ENCODE results near the gene CCDC149. TPM values are rescaled to one million over a fixed set of nuclear protein-coding genes. Genes with fewer than 3 reads are reported as not detected.

Gene CCDC149
- total RNA-seq, 1 donor from 2014 or later: 5.7 TPM

- H3K4me1 ChIP-seq (ENCODE audit: control insufficient read depth in 3 of 3, insufficient read depth in 3 of 3, low read length in 3 of 3): peaks cover 15 to 20% (median 18%) of the 10 kb centered on the region in 3 donors
- peak overlapping the region; percentile 71 for H3K27ac ChIP-seq (ENCODE audit: low read depth, low read length)
- no peaks in the 10 kb centered on the region for H3K36me3 ChIP-seq (ENCODE audit: control insufficient read depth in 3 of 3, insufficient read depth in 3 of 3, low read length in 3 of 3)
- H3K27me3 ChIP-seq (ENCODE audit: control insufficient read depth in 3 of 3, insufficient read depth in 3 of 3, low read length in 3 of 3): peaks cover 0 to 2% (median 0%) of the 10 kb centered on the region in 3 donors
- peak overlapping the region in 1 of 3 donors; percentile 0 for H3K4me3 ChIP-seq (ENCODE audit: low read length in 3 of 3)
- no peaks in the 10 kb centered on the region for H3K9me3 ChIP-seq (ENCODE audit: control insufficient read depth in 3 of 3, low read length in 3 of 3)
- no peak overlapping the region for H3K9ac ChIP-seq (ENCODE audit: low read depth in 1 of 3, low read length in 3 of 3)
These were observed 119.4 kb downstream of the CCDC149 start for GRCh38 chr4:24793219-24794005.

GRCh38 chr4:24792552-24792951 lies 120.3 kb downstream of the CCDC149 start:
- Histone ChIP-seq H3K9ac (ENCODE audit: low read depth in 1 of 3, low read length in 3 of 3) (no peak overlapping the region), H3K9me3 (ENCODE audit: control insufficient read depth in 3 of 3, low read length in 3 of 3) (no peaks in the 10 kb centered on the region), H3K27ac (ENCODE audit: low read depth, low read length) (no peak overlapping the region), H3K4me3 (ENCODE audit: low read length in 3 of 3) (no peak overlapping the region), H3K27me3 (ENCODE audit: control insufficient read depth in 3 of 3, insufficient read depth in 3 of 3, low read length in 3 of 3) (no peaks in the 10 kb centered on the region), H3K4me1 (ENCODE audit: control insufficient read depth in 3 of 3, insufficient read depth in 3 of 3, low read length in 3 of 3) (peaks cover 15 to 20% (median 18%) of the 10 kb centered on the region in 3 donors), H3K36me3 (ENCODE audit: control insufficient read depth in 3 of 3, insufficient read depth in 3 of 3, low read length in 3 of 3) (no peaks in the 10 kb centered on the region)

- Histone ChIP-seq H3K36me3 (ENCODE audit: control insufficient read depth in 3 of 3, insufficient read depth in 3 of 3, low read length in 3 of 3) (no peaks in the 10 kb centered on the region), H3K9me3 (ENCODE audit: control insufficient read depth in 3 of 3, low read length in 3 of 3) (no peaks in the 10 kb centered on the region), H3K4me3 (ENCODE audit: low read length in 3 of 3) (no peak overlapping the region), H3K9ac (ENCODE audit: low read depth in 1 of 3, low read length in 3 of 3) (no peak overlapping the region), H3K27ac (ENCODE audit: low read depth, low read length) (no peak overlapping the region), H3K4me1 (ENCODE audit: control insufficient read depth in 3 of 3, insufficient read depth in 3 of 3, low read length in 3 of 3) (peaks cover 15 to 19% (median 18%) of the 10 kb centered on the region in 3 donors), H3K27me3 (ENCODE audit: control insufficient read depth in 3 of 3, insufficient read depth in 3 of 3, low read length in 3 of 3) (no peaks in the 10 kb centered on the region)
These were observed 121.8 kb downstream of the CCDC149 start for GRCh38 chr4:24791043-24791442.

DNA sequence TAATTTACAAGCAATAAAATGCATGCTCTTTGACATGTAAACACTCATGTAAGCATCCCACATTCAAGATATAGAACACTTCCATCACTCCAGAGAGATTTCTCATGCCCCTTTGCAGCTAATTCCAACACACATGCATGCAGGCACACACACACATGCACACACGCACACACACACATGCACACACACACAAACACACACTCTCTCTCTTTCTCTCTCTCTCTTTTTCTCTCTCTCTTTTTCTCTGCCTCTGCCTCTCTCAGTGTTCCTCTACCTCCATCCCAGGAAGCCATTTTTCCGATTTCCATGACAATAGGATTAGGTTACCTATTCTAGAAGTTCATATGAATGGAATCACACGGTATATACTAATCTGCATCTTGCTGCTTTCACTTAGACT lies 129.3 kb downstream of the CCDC149 start:
- H3K27me3 ChIP-seq (ENCODE audit: control insufficient read depth in 3 of 3, insufficient read depth in 3 of 3, low read length in 3 of 3): no peaks in the 10 kb centered on the region
- H3K4me3 ChIP-seq (ENCODE audit: low read length in 3 of 3): no peak overlapping the region
- no peak overlapping the region for H3K9ac ChIP-seq (ENCODE audit: low read depth in 1 of 3, low read length in 3 of 3)
- H3K9me3 ChIP-seq (ENCODE audit: control insufficient read depth in 3 of 3, low read length in 3 of 3): no peaks in the 10 kb centered on the region
- no peaks in the 10 kb centered on the region for H3K36me3 ChIP-seq (ENCODE audit: control insufficient read depth in 3 of 3, insufficient read depth in 3 of 3, low read length in 3 of 3)
- peaks cover 9 to 18% (median 11%) of the 10 kb centered on the region in 3 donors for H3K4me1 ChIP-seq (ENCODE audit: control insufficient read depth in 3 of 3, insufficient read depth in 3 of 3, low read length in 3 of 3)
- H3K27ac ChIP-seq (ENCODE audit: low read depth, low read length): no peak overlapping the region

- peak overlapping the region; percentile 39 for H3K27ac ChIP-seq (ENCODE audit: low read depth, low read length)
These were observed 130.7 kb downstream of the CCDC149 start for GRCh38 chr4:24781999-24782745.

DNA sequence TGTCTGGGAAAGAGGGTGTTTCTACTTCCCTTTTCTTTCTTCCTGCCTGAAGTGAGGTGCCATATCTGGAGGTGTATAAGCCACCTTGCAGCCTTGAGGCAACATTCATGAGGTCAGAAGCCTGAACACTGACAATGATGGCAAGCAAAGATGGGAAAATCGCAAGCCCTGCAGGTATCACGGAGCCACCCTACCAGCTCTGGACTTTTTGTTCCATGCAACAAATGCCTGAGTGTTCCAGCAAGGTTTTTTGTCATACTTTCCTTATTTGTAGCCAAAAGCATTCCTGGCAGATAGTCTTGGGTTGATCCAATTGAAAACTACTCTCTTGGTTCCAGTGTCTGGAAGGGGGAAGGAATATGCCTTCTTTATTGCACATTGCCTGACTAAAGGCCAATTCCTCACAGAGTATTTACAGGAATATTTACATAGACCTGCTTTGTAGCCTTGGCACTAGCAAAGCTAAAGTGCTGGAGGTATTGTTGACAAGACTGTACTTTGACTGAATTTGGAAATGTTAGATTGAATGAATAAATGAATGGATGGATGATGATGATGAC lies 131.8 kb downstream of the CCDC149 start:
- Histone ChIP-seq H3K4me1 (ENCODE audit: control insufficient read depth in 3 of 3, insufficient read depth in 3 of 3, low read length in 3 of 3) (peaks cover 11 to 18% (median 14%) of the 10 kb centered on the region in 3 donors), H3K27me3 (ENCODE audit: control insufficient read depth in 3 of 3, insufficient read depth in 3 of 3, low read length in 3 of 3) (no peaks in the 10 kb centered on the region), H3K9ac (ENCODE audit: low read depth in 1 of 3, low read length in 3 of 3) (no peak overlapping the region), H3K9me3 (ENCODE audit: control insufficient read depth in 3 of 3, low read length in 3 of 3) (no peaks in the 10 kb centered on the region), H3K36me3 (ENCODE audit: control insufficient read depth in 3 of 3, insufficient read depth in 3 of 3, low read length in 3 of 3) (no peaks in the 10 kb centered on the region), H3K27ac (ENCODE audit: low read depth, low read length) (no peak overlapping the region), H3K4me3 (ENCODE audit: low read length in 3 of 3) (no peak overlapping the region)

More at GRCh38 chr4:24781999-24782745, 130.7 kb downstream of the CCDC149 start:
- Histone ChIP-seq H3K9ac (ENCODE audit: low read depth in 1 of 3, low read length in 3 of 3) (no peak overlapping the region), H3K27me3 (ENCODE audit: control insufficient read depth in 3 of 3, insufficient read depth in 3 of 3, low read length in 3 of 3) (no peaks in the 10 kb centered on the region), H3K36me3 (ENCODE audit: control insufficient read depth in 3 of 3, insufficient read depth in 3 of 3, low read length in 3 of 3) (no peaks in the 10 kb centered on the region), H3K4me1 (ENCODE audit: control insufficient read depth in 3 of 3, insufficient read depth in 3 of 3, low read length in 3 of 3) (peaks cover 11 to 18% (median 14%) of the 10 kb centered on the region in 3 donors), H3K4me3 (ENCODE audit: low read length in 3 of 3) (peak overlapping the region in 1 of 3 donors; percentile 12), H3K9me3 (ENCODE audit: control insufficient read depth in 3 of 3, low read length in 3 of 3) (no peaks in the 10 kb centered on the region)

GRCh38 chr4:24778464-24779225 lies 134.2 kb downstream of the CCDC149 start:
- no peaks in the 10 kb centered on the region for H3K27me3 ChIP-seq (ENCODE audit: control insufficient read depth in 3 of 3, insufficient read depth in 3 of 3, low read length in 3 of 3)
- no peak overlapping the region for H3K27ac ChIP-seq (ENCODE audit: low read depth, low read length)
- H3K4me1 ChIP-seq (ENCODE audit: control insufficient read depth in 3 of 3, insufficient read depth in 3 of 3, low read length in 3 of 3): peaks cover 11 to 18% (median 14%) of the 10 kb centered on the region in 3 donors
- no peaks in the 10 kb centered on the region for H3K9me3 ChIP-seq (ENCODE audit: control insufficient read depth in 3 of 3, low read length in 3 of 3)
- no peaks in the 10 kb centered on the region for H3K36me3 ChIP-seq (ENCODE audit: control insufficient read depth in 3 of 3, insufficient read depth in 3 of 3, low read length in 3 of 3)
- H3K9ac ChIP-seq (ENCODE audit: low read depth in 1 of 3, low read length in 3 of 3): no peak overlapping the region
- no peak overlapping the region for H3K4me3 ChIP-seq (ENCODE audit: low read length in 3 of 3)

GRCh38 chr4:24777536-24778463 lies 135.0 kb downstream of the CCDC149 start:
- H3K27me3 ChIP-seq (ENCODE audit: control insufficient read depth in 3 of 3, insufficient read depth in 3 of 3, low read length in 3 of 3): no peaks in the 10 kb centered on the region
- H3K9ac ChIP-seq (ENCODE audit: low read depth in 1 of 3, low read length in 3 of 3): no peak overlapping the region
- no peak overlapping the region for H3K4me3 ChIP-seq (ENCODE audit: low read length in 3 of 3)
- H3K36me3 ChIP-seq (ENCODE audit: control insufficient read depth in 3 of 3, insufficient read depth in 3 of 3, low read length in 3 of 3): no peaks in the 10 kb centered on the region
- H3K9me3 ChIP-seq (ENCODE audit: control insufficient read depth in 3 of 3, low read length in 3 of 3): no peaks in the 10 kb centered on the region
- H3K27ac ChIP-seq (ENCODE audit: low read depth, low read length): no peak overlapping the region
- H3K4me1 ChIP-seq (ENCODE audit: control insufficient read depth in 3 of 3, insufficient read depth in 3 of 3, low read length in 3 of 3): peaks cover 11 to 18% (median 14%) of the 10 kb centered on the region in 3 donors

GRCh38 chr4:24775750-24776149 lies 137.1 kb downstream of the CCDC149 start:
- H3K9me3 ChIP-seq (ENCODE audit: control insufficient read depth in 3 of 3, low read length in 3 of 3): no peaks in the 10 kb centered on the region
- no peak overlapping the region for H3K9ac ChIP-seq (ENCODE audit: low read depth in 1 of 3, low read length in 3 of 3)
- no peaks in the 10 kb centered on the region for H3K36me3 ChIP-seq (ENCODE audit: control insufficient read depth in 3 of 3, insufficient read depth in 3 of 3, low read length in 3 of 3)
- H3K27ac ChIP-seq (ENCODE audit: low read depth, low read length): no peak overlapping the region
- H3K27me3 ChIP-seq (ENCODE audit: control insufficient read depth in 3 of 3, insufficient read depth in 3 of 3, low read length in 3 of 3): no peaks in the 10 kb centered on the region
- no peak overlapping the region for H3K4me3 ChIP-seq (ENCODE audit: low read length in 3 of 3)
- H3K4me1 ChIP-seq (ENCODE audit: control insufficient read depth in 3 of 3, insufficient read depth in 3 of 3, low read length in 3 of 3): peaks cover under 1 to 5% (median 4%) of the 10 kb centered on the region in 3 donors

Data from skeletal muscle tissue (tissue), 4 donors.